ENCODE data around the gene POLK.

- TF ChIP-seq CTCF (IDR thresholded peaks at IDR 0.05 in 4 of 5, conservative IDR thresholded peaks at IDR 0.05 in 1 of 5) (no peak), POLR2A (IDR thresholded peaks at IDR 0.05) (no peak)
Measured at GRCh38 chr5:75509956-75510355, 1.7 kb upstream of the POLK start.

All from gastrocnemius medialis (tissue), 4 donors.